HepG2 (cell line): ENCODE measurements around the gene SREBF1. TPM values are rescaled to one million over a fixed set of nuclear protein-coding genes. Genes with fewer than 3 reads are reported as not detected.

Experiments used
- ATAC-seq: fragments of 200-7000 bp; cut with Tn5 transposase; 3 replicates; pipeline ENCODE4 v1.9.1; 2020; ENCODE audit warnings: mild to moderate bottlenecking, moderate library complexity
- BruUV-seq: library from RNA; stranded (reverse); fragments of 400-500 nt; replicated peaks from 2 replicates; lab custom pipeline; 2021; lab: Mats Ljungman, UMichigan
- CTCF ChIA-PET: fragments of 300-600 bp; formaldehyde crosslinking; extraction: SDS; loops from one replicate; lab custom pipeline; 2021; ENCODE audit warnings: low total read pairs, inconsistent platforms, low intra/inter-chr PET ratio; lab: Yijun Ruan, JAX
- POLR2A ChIA-PET: fragments of 350-600 bp; sonication (Branson Sonifier 250); formaldehyde crosslinking; loops from one replicate; lab custom pipeline; 2020; ENCODE audit warnings: antibody characterized with exemption, inconsistent platforms; lab: Yijun Ruan, JAX
- DNase-seq: peaks from one replicate; pipeline ENCODE4 v3.0.0-alpha.2; 2015; ENCODE audit warnings: low spot score
- FAIRE-seq: peaks from 3 replicates; lab custom pipeline; 2011; peaks lifted over from hg19 to GRCh38; lab: Jason Lieb, UNC
- H2AFZ ChIP-seq: one replicate; pipeline ENCODE4 v1.6.1; 2011; ENCODE audit warnings: low read length, inconsistent platforms
- H3K27ac ChIP-seq: fragments of 300-600 bp; 3 replicates; pipeline ENCODE4 v1.8.0; 2011; ENCODE audit warnings: mixed run types, mild to moderate bottlenecking, mixed read lengths, low read length, inconsistent platforms; ENCODE audit not compliant: insufficient read depth; ENCODE audit errors: extremely low read length
- H3K27me3 ChIP-seq, 2 experiments: fragments of 200-600 bp in 1 of 2; 2 replicates in 1 of 2; 3 replicates in 1 of 2; pipeline versions ENCODE4 v1.6.0 to v1.8.0; 2011; ENCODE audit warnings: low read length in 2 of 2, mild to moderate bottlenecking in 2 of 2, moderate library complexity in 2 of 2, inconsistent platforms in 1 of 2; ENCODE audit not compliant: insufficient read depth in 2 of 2, control insufficient read depth in 1 of 2
- H3K36me3 ChIP-seq, 2 experiments: fragments of 200-600 bp in 1 of 2; replicated peaks in 1 of 2; 2 replicates in 1 of 2; 3 replicates in 1 of 2; pipeline versions ENCODE4 v1.5.1 to v1.8.0; 2011; ENCODE audit warnings: low read length in 2 of 2, inconsistent platforms in 1 of 2; ENCODE audit not compliant: insufficient read depth in 2 of 2, control insufficient read depth in 1 of 2
- H3K4me1 ChIP-seq: 2 replicates; pipeline ENCODE4 v1.5.1; 2012; ENCODE audit warnings: low read length, inconsistent platforms; ENCODE audit not compliant: insufficient read depth
- H3K4me2 ChIP-seq: 2 replicates; pipeline ENCODE4 v1.6.0; 2011; ENCODE audit warnings: low read depth, low read length, inconsistent platforms
- H3K4me3 ChIP-seq, 3 experiments: fragments of 200-600 bp in 1 of 3; sonication (generic), shearing (Covaris generic) in 1 of 3; replicated peaks in 1 of 3; 2 replicates each; pipeline ENCODE4 v1.5.1; 2011 to 2016; ENCODE audit warnings: low read length in 3 of 3, inconsistent platforms in 2 of 3, low read depth in 2 of 3, mild to moderate bottlenecking in 2 of 3, control low read depth in 1 of 3, mixed read lengths in 1 of 3; ENCODE audit not compliant: insufficient read depth in 1 of 3
- H3K79me2 ChIP-seq: one replicate; pipeline ENCODE4 v1.6.1; 2011; ENCODE audit warnings: low read length, inconsistent platforms; ENCODE audit not compliant: insufficient read depth
- H3K9ac ChIP-seq: 2 replicates; pipeline ENCODE4 v1.6.0; 2011; ENCODE audit warnings: mild to moderate bottlenecking, low read depth, low read length, inconsistent platforms; ENCODE audit not compliant: insufficient read depth
- H3K9me3 ChIP-seq: 2 replicates; pipeline ENCODE4 v1.5.1; 2012; ENCODE audit warnings: mild to moderate bottlenecking, low read length
- H4K20me1 ChIP-seq: 2 replicates; pipeline ENCODE4 v1.6.0; 2011; ENCODE audit warnings: inconsistent platforms, mild to moderate bottlenecking, low read length, moderate library complexity; ENCODE audit not compliant: insufficient read depth
- ARNTL ChIP-seq: sonication (generic); formaldehyde crosslinking; IDR thresholded peaks from 2 replicates; pipeline ENCODE4 v1.4.0; 2020; ENCODE audit warnings: mild to moderate bottlenecking, missing genetic modification reagents
- CBX1 ChIP-seq: IDR thresholded peaks from one replicate; pipeline ENCODE4 v1.6.1; 2016; ENCODE audit warnings: antibody characterized with exemption, low read depth
- MED13 ChIP-seq: sonication (generic); formaldehyde crosslinking; IDR thresholded peaks from 2 replicates; pipeline ENCODE4 v1.5.0; 2020; ENCODE audit warnings: missing genetic modification reagents
- PBX2 ChIP-seq: IDR thresholded peaks from 2 replicates; pipeline ENCODE4 v1.6.1; 2016; ENCODE audit warnings: control low read depth
- U2AF1 ChIP-seq: fragments of 200-400 bp; formaldehyde crosslinking; optimal IDR thresholded peaks from 2 replicates; pipeline ENCODE3; 2017; ENCODE audit warnings: mild to moderate bottlenecking, low read depth, low read length
- ZBED4 ChIP-seq: sonication (generic); formaldehyde crosslinking; IDR thresholded peaks from 2 replicates; pipeline ENCODE4 v1.4.0; 2020; ENCODE audit warnings: missing genetic modification reagents, borderline replicate concordance
- ZBTB37 ChIP-seq: sonication (generic); formaldehyde crosslinking; IDR thresholded peaks from 2 replicates; pipeline ENCODE4 v1.4.0; 2020; ENCODE audit warnings: mild to moderate bottlenecking, missing genetic modification reagents
- ZNF430 ChIP-seq: sonication (generic); formaldehyde crosslinking; IDR thresholded peaks from 2 replicates; pipeline ENCODE4 v1.9.0; 2021; ENCODE audit warnings: mild to moderate bottlenecking, missing genetic modification reagents
- ZNF530 ChIP-seq: sonication (generic); formaldehyde crosslinking; IDR thresholded peaks from 2 replicates; pipeline ENCODE4 v1.5.0; 2020; ENCODE audit warnings: low read depth, mild to moderate bottlenecking, missing genetic modification reagents
- ZNF557 ChIP-seq: sonication (generic); formaldehyde crosslinking; IDR thresholded peaks from 2 replicates; pipeline ENCODE4 v1.4.0; 2020; ENCODE audit warnings: missing genetic modification reagents
- ZNF660 ChIP-seq: sonication (generic); formaldehyde crosslinking; IDR thresholded peaks from 2 replicates; pipeline ENCODE4 v1.5.1; 2020; ENCODE audit warnings: mild to moderate bottlenecking, low read depth, missing genetic modification reagents, borderline replicate concordance
- WGBS: methylation state at CpG from one replicate; pipeline ENCODE4 v1.1.6; 2017; ENCODE audit warnings: low lambda C conversion rate; 5-methylcytosine and 5-hydroxymethylcytosine counted together
- in situ Hi-C: cut with HindIII; loops from 2 replicates; pipeline ENCODE4 v1.10.0; 2017; ENCODE audit warnings: low pct_unique_long_range_greater_than_20kb; ENCODE audit not compliant: extremely low pct_ligation_motif_present
- intact Hi-C: fragments of 100-400 bp; cut with micrococcal nuclease; formaldehyde crosslinking; loops from one replicate; pipeline ENCODE4 v1.10.0; 2022; ENCODE audit not compliant: unreplicated experiment
- polyA plus RNA-seq, 8 experiments: library from polyadenylated mRNA; depleted of rRNA in 3 of 8; stranded (reverse) in 7 of 8; unstranded in 1 of 8; fragments of >200 nt; fragmentation: Illumina TruSeq in 4 of 8; extraction: Trizol in 4 of 8; gene quantifications; 2 replicates each; pipeline versions ENCODE4 v1.2.1 to v1.2.3, GENCODE V29; 2011 to 2016; ENCODE audit warnings: low read depth in 4 of 8, missing spikeins in 1 of 8, mixed read lengths in 1 of 8; ENCODE audit not compliant: insufficient read depth in 1 of 8
- total RNA-seq, 5 experiments: library from RNA; depleted of rRNA; stranded (reverse); fragments of >200 nt; fragmentation: Illumina TruSeq; extraction: Trizol; gene quantifications; 2 replicates each; pipeline ENCODE4 v1.2.3, GENCODE V29; 2016; ENCODE audit warnings: low read depth in 1 of 5

The SREBF1 gene
- total and polyA plus RNA-seq, 2 of the 13 experiments (the other 11 are each of a cell fraction or from before 2014, with no cell fraction given), result 34.3 to 38.0 TPM

- TF ChIP-seq ARNTL (CRISPR knock-in tag) (no peak), ZNF557 (CRISPR knock-in tag) (no peak), ZBED4 (no peak), PBX2 (no peak), ZNF530 (no peak)
Measured at GRCh38 chr17:17874478-17874877, 37.7 kb upstream of the SREBF1 start (continued).

GRCh38 chr17:17873450-17873991 is 36.7 kb upstream of the SREBF1 start:
- POLR2A ChIA-PET, result no interaction called here
- Histone ChIP-seq H2AFZ (no peak overlapping the region), H3K9me3 (no peaks in the 10 kb centered on the region), H3K9ac (no peak overlapping the region), H3K4me3 (no peak overlapping the region), H3K4me1 (peaks cover 4% of the 10 kb centered on the region), H3K27ac (no peak overlapping the region), H3K79me2 (no peaks in the 10 kb centered on the region), H3K27me3 (no peaks in the 10 kb centered on the region), H3K36me3 (0 out of 5 replicates have a peak, but pooled peaks cover 0 to 5% of the 10 kb centered on the region in 2 experiments), H3K4me2 (no peak overlapping the region), H4K20me1 (no peaks in the 10 kb centered on the region)
- CTCF ChIA-PET, result no interaction called here
- BruUV-seq, result no TSS peak
- TF ChIP-seq ZNF430 (CRISPR knock-in tag) (no peak), ZNF660 (CRISPR knock-in tag) (no peak), U2AF1 (no peak), ZBTB37 (no peak), MED13 (CRISPR knock-in tag) (no peak), CBX1 (no peak)
- no peak for ATAC-seq
- WGBS, result 95% methylated on average over 8 of the region's 8 CpGs
- DNase-seq, result no peak
- in situ Hi-C loops (no loop called here), intact Hi-C loops (no loop called here)
- no peak for FAIRE-seq
